Hepatocyte (in vitro differentiated cells): ENCODE data around the gene MINDY4.

Experiments used
- EZH2 ChIP-seq: fragments of 200-600 bp; sonication (generic); IDR thresholded peaks from 2 replicates; pipeline ENCODE4 v1.6.1; 2016; ENCODE audit warnings: antibody characterized with exemption, mild to moderate bottlenecking, borderline replicate concordance
- EZH2phosphoT487 ChIP-seq: fragments of 200-600 bp; sonication (generic); IDR thresholded peaks from one replicate; pipeline ENCODE4 v1.6.1; 2018; ENCODE audit warnings: antibody characterized with exemption, mild to moderate bottlenecking, low read depth, moderate library complexity; ENCODE audit not compliant: unreplicated experiment, severe bottlenecking
- TF ChIP-seq, protein P1 (sequence below): fragments of 200-600 bp; sonication (generic); IDR thresholded peaks from 2 replicates; pipeline ENCODE4 v1.5.1; 2016; ENCODE audit warnings: antibody characterized with exemption, mild to moderate bottlenecking; ENCODE audit not compliant: poor library complexity

DNA sequence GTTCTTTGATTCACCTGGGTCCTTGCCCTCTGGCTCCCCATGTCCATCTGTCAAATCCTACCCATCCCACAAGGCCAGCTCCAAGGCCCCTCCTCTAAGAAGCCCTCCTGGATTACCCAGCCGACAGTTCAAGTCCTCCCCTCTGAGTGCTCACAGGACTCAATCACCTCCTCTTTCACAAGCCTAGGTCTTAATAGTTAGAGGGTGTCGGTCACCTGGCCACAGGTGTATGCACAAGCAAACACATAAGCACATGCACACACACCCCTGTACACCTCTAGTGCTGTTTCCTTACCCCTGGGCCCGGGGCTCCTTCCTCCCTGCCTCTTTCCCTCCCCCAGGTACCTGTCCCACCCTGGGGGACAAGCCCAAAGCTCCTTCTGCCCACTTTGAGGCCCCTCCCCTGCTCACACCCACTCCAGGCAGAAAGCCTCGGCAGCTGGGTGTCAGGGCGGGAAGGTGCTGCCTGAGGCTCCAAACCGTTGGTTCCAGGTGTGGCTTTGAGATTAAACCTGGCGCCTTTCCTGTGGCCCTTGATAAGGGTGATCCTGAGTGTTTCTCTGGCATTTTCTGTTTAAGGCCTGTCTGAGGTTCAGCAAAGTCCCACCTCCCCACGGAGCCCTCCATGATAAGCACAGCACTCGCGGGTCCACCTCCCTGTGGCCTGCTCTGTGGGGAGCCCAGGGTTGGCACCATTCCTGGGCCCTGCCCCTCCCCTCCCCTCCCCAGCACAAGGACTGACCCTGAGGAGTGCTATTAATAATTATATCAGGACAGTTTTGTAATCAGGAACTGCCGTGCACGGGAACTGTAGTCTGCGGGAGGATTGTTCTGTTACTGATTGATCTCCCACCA is 125.8 kb downstream of the MINDY4 start:
- TF ChIP-seq, protein P1, sequence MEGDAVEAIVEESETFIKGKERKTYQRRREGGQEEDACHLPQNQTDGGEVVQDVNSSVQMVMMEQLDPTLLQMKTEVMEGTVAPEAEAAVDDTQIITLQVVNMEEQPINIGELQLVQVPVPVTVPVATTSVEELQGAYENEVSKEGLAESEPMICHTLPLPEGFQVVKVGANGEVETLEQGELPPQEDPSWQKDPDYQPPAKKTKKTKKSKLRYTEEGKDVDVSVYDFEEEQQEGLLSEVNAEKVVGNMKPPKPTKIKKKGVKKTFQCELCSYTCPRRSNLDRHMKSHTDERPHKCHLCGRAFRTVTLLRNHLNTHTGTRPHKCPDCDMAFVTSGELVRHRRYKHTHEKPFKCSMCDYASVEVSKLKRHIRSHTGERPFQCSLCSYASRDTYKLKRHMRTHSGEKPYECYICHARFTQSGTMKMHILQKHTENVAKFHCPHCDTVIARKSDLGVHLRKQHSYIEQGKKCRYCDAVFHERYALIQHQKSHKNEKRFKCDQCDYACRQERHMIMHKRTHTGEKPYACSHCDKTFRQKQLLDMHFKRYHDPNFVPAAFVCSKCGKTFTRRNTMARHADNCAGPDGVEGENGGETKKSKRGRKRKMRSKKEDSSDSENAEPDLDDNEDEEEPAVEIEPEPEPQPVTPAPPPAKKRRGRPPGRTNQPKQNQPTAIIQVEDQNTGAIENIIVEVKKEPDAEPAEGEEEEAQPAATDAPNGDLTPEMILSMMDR, result no peak
- no peak for TF ChIP-seq EZH2
- no peak for TF ChIP-seq EZH2phosphoT487
